ENCODE measurements around the gene FAM151B. TPM values are rescaled to one million over a fixed set of nuclear protein-coding genes. Genes with fewer than 3 reads are reported as not detected.

The FAM151B gene
- total RNA-seq, 1 donor from 2014 or later = not detected

GRCh38 chr5:80591352-80591751 lies 103.5 kb downstream of the FAM151B start:
- no peak for TF ChIP-seq CTCF (IDR thresholded peaks at IDR 0.05)
- H3K27ac ChIP-seq = no peak overlapping the region
- no peak for DNase-seq (ENCODE audit: low spot score in 2 of 2)
- intact Hi-C loops (cut with DNase I) = no loop called here
- H3K9me3 ChIP-seq = no peaks in the 10 kb centered on the region
- no peaks in the 10 kb centered on the region for H3K27me3 ChIP-seq
- H3K4me1 ChIP-seq = no peaks in the 10 kb centered on the region
- H3K4me3 ChIP-seq = no peak overlapping the region
- H3K36me3 ChIP-seq = no peaks in the 10 kb centered on the region

GRCh38 chr5:80592105-80592504 lies 104.2 kb downstream of the FAM151B start:
- intact Hi-C loops (cut with DNase I) = no loop called here
- H3K27me3 ChIP-seq = no peaks in the 10 kb centered on the region
- H3K4me3 ChIP-seq = no peak overlapping the region
- no peak overlapping the region for H3K27ac ChIP-seq
- H3K9me3 ChIP-seq = no peaks in the 10 kb centered on the region
- TF ChIP-seq CTCF (IDR thresholded peaks at IDR 0.05) = no peak
- no peaks in the 10 kb centered on the region for H3K4me1 ChIP-seq
- no peaks in the 10 kb centered on the region for H3K36me3 ChIP-seq
- DNase-seq (ENCODE audit: low spot score in 2 of 2) = no peak

Other genes starting within 250 kb of the FAM151B start
- gene SERINC5, start 232.1 kb upstream of the FAM151B start, total RNA-seq = 3.4 TPM
- not detected for gene SPZ1, start 168.1 kb upstream of the FAM151B start, total RNA-seq
- gene ZFYVE16, start 80.0 kb upstream of the FAM151B start, total RNA-seq = 10.0 TPM
- not detected for gene ANKRD34B, start 82.2 kb downstream of the FAM151B start, total RNA-seq
- 8.7 TPM for gene MSH3, start 166.6 kb downstream of the FAM151B start, total RNA-seq
- 0.53 TPM for gene DHFR, start 166.9 kb downstream of the FAM151B start, total RNA-seq

All from ascending aorta (tissue), 2 donors.